ENCODE measurements around the gene CDH23. TPM values are rescaled to one million over a fixed set of nuclear protein-coding genes. Genes with fewer than 3 reads are reported as not detected.

Gene CDH23
- total and polyA plus RNA-seq, 2 of the 8 experiments (the other 6 are each of a cell fraction or from before 2014, with no cell fraction given): 1.9 to 4.9 TPM

DNA sequence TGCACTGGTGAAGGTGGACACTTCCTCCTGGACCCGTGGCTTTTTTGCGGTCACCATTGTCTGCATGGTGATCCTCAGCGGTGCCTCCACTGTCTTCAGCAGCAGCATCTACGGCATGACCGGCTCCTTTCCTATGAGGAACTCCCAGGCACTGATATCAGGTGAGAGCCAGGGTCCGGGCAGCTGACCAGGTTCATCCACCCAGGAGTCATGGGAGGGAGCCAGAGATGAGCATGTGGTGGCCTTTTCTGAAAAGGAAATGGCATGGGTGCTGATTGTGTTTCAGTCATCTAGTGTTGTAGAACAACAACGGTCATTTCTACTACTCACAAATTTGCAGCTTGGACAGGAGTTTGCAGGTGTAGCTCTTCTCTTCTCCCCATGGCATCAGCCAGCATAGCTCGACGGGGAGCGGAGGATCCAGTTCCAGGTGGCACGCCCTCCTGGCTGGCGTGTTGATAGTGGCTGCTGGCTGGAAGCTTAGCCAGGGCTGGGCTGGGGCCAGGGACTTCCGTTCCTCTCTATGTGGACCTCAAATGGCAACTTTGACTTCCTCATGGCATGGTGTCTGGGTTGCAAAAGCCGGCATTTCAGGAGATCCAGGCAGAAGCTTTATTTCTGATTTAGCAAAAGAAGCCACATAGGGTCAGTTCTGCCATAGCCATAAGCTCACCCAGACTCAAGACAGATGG, 44.9 kb upstream of the CDH23 start:
- FAIRE-seq: no peak
- CTCF ChIA-PET (ENCODE audit: partially characterized antibody): interaction anchor here (0.6 to 4.1 kb wide), 18 partner anchors 8 to 272 kb away, joined by 3 to 16 read pairs (median 4); partner anchors contain the start of gene SLC29A3

More for the DNA sequence above, 44.9 kb upstream of the CDH23 start:
- Histone ChIP-seq H2AFZ (ENCODE audit: low read length) (no peak overlapping the region), H2BK5ac (ENCODE audit: low read depth, low read length) (no peak overlapping the region), H3K4me3 (ENCODE audit: extremely low read depth in 1 of 4, insufficient read depth in 2 of 4, low read depth in 3 of 4, low read length in 4 of 4) (no peak overlapping the region), H3K9me3 (ENCODE audit: insufficient read depth in 2 of 2, low read depth in 1 of 2, low read length in 1 of 2) (no peaks in the 10 kb centered on the region), H2BK20ac (ENCODE audit: low read length) (no peak overlapping the region), H3K23ac (ENCODE audit: insufficient read length) (no peak overlapping the region), H2BK15ac (ENCODE audit: low read length) (no peak overlapping the region), H3K27me3 (replicated peaks in 1 of 4; ENCODE audit: control insufficient read depth in 3 of 4, extremely low read depth in 1 of 4, insufficient read depth in 3 of 4, low read length in 3 of 4) (no peaks in the 10 kb centered on the region), H3K23me2 (ENCODE audit: low read depth, low read length) (no peaks in the 10 kb centered on the region), H3K36me3 (ENCODE audit: control insufficient read depth in 2 of 4, insufficient read depth in 4 of 4, low read length in 3 of 4) (peaks cover 0 to 13% (median 1%) of the 10 kb centered on the region in 4 experiments; a peak in 3 of 8 replicates), H3K79me1 (ENCODE audit: low read depth, low read length) (no peaks in the 10 kb centered on the region), H4K91ac (replicated peaks; ENCODE audit: insufficient read length, low read length) (no peak overlapping the region), H2AK5ac (ENCODE audit: low read depth, low read length) (no peak overlapping the region), H2BK120ac (replicated peaks; ENCODE audit: low read depth, low read length) (no peak overlapping the region), H3K79me2 (ENCODE audit: control insufficient read depth in 1 of 2, insufficient read depth in 2 of 2, low read length in 2 of 2) (no peaks in the 10 kb centered on the region), H3K9ac (replicated peaks in 1 of 4; ENCODE audit: extremely low read depth in 1 of 4, low read depth in 3 of 4, low read length in 3 of 4) (no peak overlapping the region), H4K8ac (ENCODE audit: extremely low read depth, insufficient read depth, low read length) (no peak overlapping the region), H3K4ac (replicated peaks; ENCODE audit: insufficient read length, low read depth, low read length) (no peak overlapping the region), H3K4me2 (ENCODE audit: insufficient read depth in 1 of 2, low read depth in 2 of 2, low read length in 2 of 2) (no peak overlapping the region), H3K27ac (ENCODE audit: low read depth, low read length) (no peak overlapping the region), H3K4me1 (replicated peaks in 1 of 4; ENCODE audit: control insufficient read depth in 3 of 4, insufficient read depth in 4 of 4, low read length in 3 of 4) (peaks cover 0 to 16% (median 7%) of the 10 kb centered on the region in 4 experiments; a peak in 4 of 7 replicates), H4K5ac (ENCODE audit: insufficient read length, low read depth, low read length) (no peak overlapping the region), H2BK12ac (ENCODE audit: low read depth, low read length) (no peak overlapping the region), H3K18ac (ENCODE audit: extremely low read depth, low read length) (no peak overlapping the region), H4K20me1 (replicated peaks in 1 of 2; ENCODE audit: control insufficient read depth in 1 of 2, insufficient read depth in 2 of 2, low read length in 2 of 2) (peaks cover 0 to 6% of the 10 kb centered on the region in 2 experiments), H3K14ac (ENCODE audit: insufficient read length) (no peak overlapping the region), H3K56ac (replicated peaks; ENCODE audit: insufficient read length, low read depth, low read length) (no peak overlapping the region)
- POLR2A ChIA-PET (ENCODE audit: partially characterized antibody): interaction anchor here (0.9 kb wide), 1 partner anchor 24 kb away, joined by 3 read pairs; no protein-coding TSS in a partner anchor
- no peak for DNase-seq (ENCODE audit: low read depth in 1 of 2, low spot score in 2 of 2)
- 91% methylated on average over 14 of the region's 14 CpGs; no CpG with 5 or more reads in 1 of the 2 experiments for WGBS, 2 experiments (ENCODE audit: extremely low coverage in 1 of 2, insufficient coverage in 1 of 2, insufficient read length in 1 of 2, insufficient replicate concordance in 2 of 2, low coverage in 1 of 2, low lambda C conversion rate in 2 of 2, missing lambda C conversion rate in 1 of 2)
